Amniotic epithelial cell (primary cell): Measurements from ENCODE around the gene FBXO30.

ENCODE experiments used
- DNase-seq: peaks from one replicate; pipeline ENCODE4 v3.0.0-alpha.2; 2010; ENCODE audit warnings: low read depth

The FBXO30 gene

GRCh38 chr6:145814501-145815308 lies at the start of gene FBXO30:
Gene FBXO30, minus strand, starts transcription at chr6:145814795. Its CDS starts 8,390 bp downstream, at chr6:145806405.
- DNase-seq: peak; percentile 81

GRCh38 chr6:145863988-145864616 lies 49.5 kb upstream of the FBXO30 start:
- no peak for DNase-seq

GRCh38 chr6:145863366-145863765 lies 48.8 kb upstream of the FBXO30 start:
- DNase-seq: peak; percentile 10

- DNase-seq: no peak
Observed at GRCh38 chr6:145860562-145860961, 46.0 kb upstream of the FBXO30 start.

GRCh38 chr6:145850671-145851070 lies 36.1 kb upstream of the FBXO30 start:
- DNase-seq: no peak

- no peak for DNase-seq
Observed at GRCh38 chr6:145848541-145848940, 33.9 kb upstream of the FBXO30 start.

GRCh38 chr6:145845557-145845956 lies 31.0 kb upstream of the FBXO30 start:
- DNase-seq: no peak

- no peak for DNase-seq
Observed at GRCh38 chr6:145844933-145845540, 30.4 kb upstream of the FBXO30 start.

- DNase-seq: peak; percentile 79
Observed at GRCh38 chr6:145842693-145843546, 28.3 kb upstream of the FBXO30 start.

- DNase-seq: no peak
Observed at GRCh38 chr6:145841668-145842067, 27.1 kb upstream of the FBXO30 start.

- no peak for DNase-seq
Observed at GRCh38 chr6:145839653-145840052, 25.1 kb upstream of the FBXO30 start.

- DNase-seq: no peak
Observed at GRCh38 chr6:145838305-145838704, 23.7 kb upstream of the FBXO30 start.

- DNase-seq: peak; percentile 58
Observed at GRCh38 chr6:145836772-145837171, 22.2 kb upstream of the FBXO30 start.

GRCh38 chr6:145836170-145836569 lies 21.6 kb upstream of the FBXO30 start:
- DNase-seq: peak; percentile 89

- no peak for DNase-seq
Observed at GRCh38 chr6:145830612-145831011, 16.0 kb upstream of the FBXO30 start.

- peak; percentile 28 for DNase-seq
Observed at GRCh38 chr6:145829950-145830349, 15.4 kb upstream of the FBXO30 start.

- DNase-seq: no peak
Observed at GRCh38 chr6:145829102-145829501, 14.5 kb upstream of the FBXO30 start.

- no peak for DNase-seq
Observed at GRCh38 chr6:145824344-145824743, 9.7 kb upstream of the FBXO30 start.

GRCh38 chr6:145823328-145823944 lies 8.8 kb upstream of the FBXO30 start:
- DNase-seq: no peak

GRCh38 chr6:145822456-145822855 lies 7.9 kb upstream of the FBXO30 start:
- no peak for DNase-seq

GRCh38 chr6:145819994-145820393 lies 5.4 kb upstream of the FBXO30 start:
- DNase-seq: no peak

- no peak for DNase-seq
Observed at GRCh38 chr6:145818796-145819195, 4.2 kb upstream of the FBXO30 start.
